Measurements from ENCODE around the gene MYOCD.

- no peak for TF ChIP-seq CTCF (IDR thresholded peaks at IDR 0.05)
- TF ChIP-seq EZH2phosphoT487 (IDR thresholded peaks at IDR 0.05) = no peak
- TF ChIP-seq EZH2 (IDR thresholded peaks at IDR 0.05) = no peak
Observed at GRCh38 chr17:12732366-12732765, 66.7 kb downstream of the MYOCD start.

Measured in neural progenitor cell (in vitro differentiated cells).